ENCODE data around the gene GIT2.
"Not testable (repeated sequence)": the region's sequence is repeated elsewhere in the genome, so short reads cannot be mapped to it uniquely, and the experiment has no call there.

Gene GIT2

GRCh38 chr12:109934026-109934425 is 62.1 kb downstream of the GIT2 start:
- TF ChIP-seq, protein P1, sequence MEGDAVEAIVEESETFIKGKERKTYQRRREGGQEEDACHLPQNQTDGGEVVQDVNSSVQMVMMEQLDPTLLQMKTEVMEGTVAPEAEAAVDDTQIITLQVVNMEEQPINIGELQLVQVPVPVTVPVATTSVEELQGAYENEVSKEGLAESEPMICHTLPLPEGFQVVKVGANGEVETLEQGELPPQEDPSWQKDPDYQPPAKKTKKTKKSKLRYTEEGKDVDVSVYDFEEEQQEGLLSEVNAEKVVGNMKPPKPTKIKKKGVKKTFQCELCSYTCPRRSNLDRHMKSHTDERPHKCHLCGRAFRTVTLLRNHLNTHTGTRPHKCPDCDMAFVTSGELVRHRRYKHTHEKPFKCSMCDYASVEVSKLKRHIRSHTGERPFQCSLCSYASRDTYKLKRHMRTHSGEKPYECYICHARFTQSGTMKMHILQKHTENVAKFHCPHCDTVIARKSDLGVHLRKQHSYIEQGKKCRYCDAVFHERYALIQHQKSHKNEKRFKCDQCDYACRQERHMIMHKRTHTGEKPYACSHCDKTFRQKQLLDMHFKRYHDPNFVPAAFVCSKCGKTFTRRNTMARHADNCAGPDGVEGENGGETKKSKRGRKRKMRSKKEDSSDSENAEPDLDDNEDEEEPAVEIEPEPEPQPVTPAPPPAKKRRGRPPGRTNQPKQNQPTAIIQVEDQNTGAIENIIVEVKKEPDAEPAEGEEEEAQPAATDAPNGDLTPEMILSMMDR (IDR thresholded peaks at IDR 0.05; ENCODE audit: low read length, missing control alignments): peak; percentile 46
- no peak for DNase-seq (ENCODE audit: low read depth)
- H3K4me3 ChIP-seq (replicated peaks; ENCODE audit: low read depth, low read length): no peak overlapping the region

DNA sequence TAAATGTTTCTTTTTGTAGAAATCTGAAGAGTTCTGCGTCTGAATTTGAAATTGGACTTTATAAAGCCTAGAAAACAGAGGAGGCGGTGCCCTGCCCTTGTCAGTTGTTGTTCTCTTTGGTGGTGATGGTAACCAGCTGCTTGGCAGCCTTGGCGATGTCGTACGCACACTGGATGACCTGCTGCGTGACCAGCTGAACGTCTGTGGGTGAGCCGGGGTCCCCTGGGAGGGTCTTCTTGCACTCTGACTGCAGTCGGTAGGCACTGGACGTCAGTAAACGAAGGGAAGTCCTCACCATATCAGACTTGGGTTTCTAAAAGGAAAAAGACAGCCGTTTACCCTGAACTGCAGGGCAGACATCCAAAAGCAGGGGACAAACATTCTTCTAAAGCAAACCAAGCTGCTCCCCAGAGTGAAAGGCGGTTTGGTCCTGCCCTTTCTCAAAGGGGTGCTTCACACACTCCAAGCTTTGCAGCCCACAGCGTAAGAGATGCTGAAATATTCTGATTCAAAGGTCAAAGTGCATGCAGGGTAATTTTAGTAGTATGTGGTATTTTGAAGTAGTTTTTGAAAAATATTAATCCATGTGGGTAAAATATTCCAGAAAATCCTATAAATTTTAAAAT is 63.2 kb downstream of the GIT2 start:
- no peak overlapping the region for H3K4me3 ChIP-seq (replicated peaks; ENCODE audit: low read depth, low read length)
- DNase-seq (ENCODE audit: low read depth): no peak
- TF ChIP-seq, protein P1 (IDR thresholded peaks at IDR 0.05; ENCODE audit: low read length, missing control alignments): no peak

DNA sequence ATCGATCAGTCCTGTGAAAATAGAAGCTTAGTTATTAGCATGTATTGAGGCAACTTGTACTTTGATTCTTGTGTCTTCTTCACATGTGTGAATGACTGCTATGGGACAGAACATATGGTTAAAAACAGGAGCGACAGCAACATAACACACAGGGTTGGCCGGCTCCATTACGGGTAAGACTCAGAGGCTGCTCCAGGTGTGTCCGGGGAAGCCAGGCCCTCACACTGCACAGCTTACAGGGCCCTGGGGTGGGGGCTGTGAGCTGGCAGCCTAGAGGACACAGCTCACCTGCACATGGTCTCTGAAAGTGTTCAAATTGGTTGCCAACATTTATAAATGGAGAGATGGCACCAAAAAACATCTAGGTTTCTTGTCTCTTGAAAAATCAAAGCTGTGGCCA is 65.0 kb downstream of the GIT2 start:
- no peak overlapping the region for H3K4me3 ChIP-seq (replicated peaks; ENCODE audit: low read depth, low read length)
- TF ChIP-seq, protein P1 (IDR thresholded peaks at IDR 0.05; ENCODE audit: low read length, missing control alignments): no peak

GRCh38 chr12:109930028-109930800 is 66.0 kb downstream of the GIT2 start:
- no peak overlapping the region for H3K4me3 ChIP-seq (replicated peaks; ENCODE audit: low read depth, low read length)
- no peak for DNase-seq (ENCODE audit: low read depth)
- TF ChIP-seq, protein P1 (IDR thresholded peaks at IDR 0.05; ENCODE audit: low read length, missing control alignments): no peak

More for the DNA sequence above, 65.0 kb downstream of the GIT2 start:
- no peak for DNase-seq (ENCODE audit: low read depth)

DNA sequence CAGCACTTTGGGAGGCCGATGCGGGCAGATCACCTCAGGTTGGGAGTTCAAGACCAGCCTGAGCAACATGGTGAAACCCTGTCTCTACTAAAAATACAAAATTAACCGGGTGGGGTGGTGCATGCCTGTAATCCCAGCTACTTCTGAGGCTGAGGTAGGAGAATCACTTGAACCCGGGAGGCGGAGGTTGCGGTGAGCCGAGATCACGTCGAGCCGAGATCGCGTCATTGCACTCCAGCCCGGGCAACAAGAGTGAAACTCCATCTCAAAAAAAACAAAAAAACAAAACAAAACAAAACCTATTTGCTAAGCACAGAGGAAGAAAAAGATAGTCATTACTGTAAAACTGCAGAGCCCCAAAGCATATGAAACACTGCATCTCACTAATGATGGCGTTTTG is 66.8 kb downstream of the GIT2 start:
- not testable (repeated sequence) for H3K4me3 ChIP-seq (replicated peaks; ENCODE audit: low read depth, low read length); DNase-seq (ENCODE audit: low read depth)

- no peak for DNase-seq (ENCODE audit: low read depth)
- no peak overlapping the region for H3K4me3 ChIP-seq (replicated peaks; ENCODE audit: low read depth, low read length)
- TF ChIP-seq, protein P1 (IDR thresholded peaks at IDR 0.05; ENCODE audit: low read length, missing control alignments): no peak
Measured at GRCh38 chr12:109928058-109928656, 68.0 kb downstream of the GIT2 start.

DNA sequence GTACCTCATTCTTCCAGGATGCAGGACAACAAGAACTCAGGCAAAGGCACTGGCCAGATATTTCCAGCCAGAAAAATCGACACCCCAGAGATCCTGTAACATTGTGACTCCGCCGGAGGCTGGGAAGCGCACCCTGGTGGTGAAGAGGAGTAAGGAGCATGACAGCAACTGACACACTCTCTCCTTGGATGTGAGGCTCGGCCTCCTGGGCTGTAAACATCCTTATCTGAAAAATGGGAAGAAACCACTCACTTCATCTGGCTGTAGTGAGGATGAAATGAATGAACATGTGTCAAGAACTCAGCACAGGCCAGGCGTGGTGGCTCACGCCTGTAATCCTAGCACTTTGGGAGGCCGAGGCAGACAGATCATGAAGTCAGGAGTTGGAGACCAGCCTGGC is 68.5 kb downstream of the GIT2 start:
- DNase-seq (ENCODE audit: low read depth): peak; percentile 57
- H3K4me3 ChIP-seq (replicated peaks; ENCODE audit: low read depth, low read length): no peak overlapping the region
- TF ChIP-seq, protein P1 (IDR thresholded peaks at IDR 0.05; ENCODE audit: low read length, missing control alignments): peak; percentile 85

Data from fibroblast of pulmonary artery (primary cell).